ENCODE measurements around the gene TP53I11. TPM values are rescaled to one million over a fixed set of nuclear protein-coding genes. Genes with fewer than 3 reads are reported as not detected.
A peak's percentile ranks its signal among the peaks of the same experiment; 100 is the strongest.

Gene TP53I11
- total RNA-seq, 1 donor from 2014 or later: 39.4 TPM

GRCh38 chr11:44955015-44955738, 4.5 kb upstream of the TP53I11 start:
- Histone ChIP-seq H3K4me1 (peaks cover 53% of the 10 kb centered on the region), H3K4me3 (no peak overlapping the region), H3K27me3 (ENCODE audit: low read depth) (no peaks in the 10 kb centered on the region), H3K9me3 (replicated peaks) (no peaks in the 10 kb centered on the region), H3K36me3 (no peaks in the 10 kb centered on the region), H3K27ac (replicated peaks) (peak overlapping the region; percentile 21)
- DNase-seq: peak; percentile 59
- TF ChIP-seq CTCF (IDR thresholded peaks at IDR 0.05; ENCODE audit: borderline replicate concordance): no peak
- intact Hi-C loops (cut with micrococcal nuclease): loop anchor here (10.0 kb wide), 1 partner anchor 70 kb away; no protein-coding TSS in a partner anchor

GRCh38 chr11:44954051-44954906, 3.6 kb upstream of the TP53I11 start:
- intact Hi-C loops (cut with micrococcal nuclease): loop anchor here (10.0 kb wide), 1 partner anchor 71 kb away; no protein-coding TSS in a partner anchor
- peak overlapping the region; percentile 21 for H3K27ac ChIP-seq (replicated peaks)
- no peak for TF ChIP-seq CTCF (IDR thresholded peaks at IDR 0.05; ENCODE audit: borderline replicate concordance)
- no peak for DNase-seq
- peaks cover 61% of the 10 kb centered on the region for H3K4me1 ChIP-seq
- no peaks in the 10 kb centered on the region for H3K36me3 ChIP-seq
- no peaks in the 10 kb centered on the region for H3K9me3 ChIP-seq (replicated peaks)
- no peaks in the 10 kb centered on the region for H3K27me3 ChIP-seq (ENCODE audit: low read depth)
- H3K4me3 ChIP-seq: no peak overlapping the region

GRCh38 chr11:44952500-44953260, 2.0 kb upstream of the TP53I11 start:
- intact Hi-C loops (cut with micrococcal nuclease): loop anchor here (10.0 kb wide), 1 partner anchor 72 kb away; no protein-coding TSS in a partner anchor
- no peak for DNase-seq
- peaks cover 77% of the 10 kb centered on the region for H3K4me1 ChIP-seq
- no peaks in the 10 kb centered on the region for H3K36me3 ChIP-seq
- H3K27me3 ChIP-seq (ENCODE audit: low read depth): no peaks in the 10 kb centered on the region
- H3K4me3 ChIP-seq: no peak overlapping the region
- H3K27ac ChIP-seq (replicated peaks): no peak overlapping the region
- TF ChIP-seq CTCF (IDR thresholded peaks at IDR 0.05; ENCODE audit: borderline replicate concordance): no peak
- H3K9me3 ChIP-seq (replicated peaks): no peaks in the 10 kb centered on the region

GRCh38 chr11:44952082-44952481, 1.4 kb upstream of the TP53I11 start:
- Histone ChIP-seq H3K27me3 (ENCODE audit: low read depth) (no peaks in the 10 kb centered on the region), H3K36me3 (no peaks in the 10 kb centered on the region), H3K4me3 (no peak overlapping the region), H3K4me1 (peaks cover 81% of the 10 kb centered on the region), H3K27ac (replicated peaks) (no peak overlapping the region), H3K9me3 (replicated peaks) (no peaks in the 10 kb centered on the region)
- intact Hi-C loops (cut with micrococcal nuclease): loop anchor here (10.0 kb wide), 1 partner anchor 73 kb away; no protein-coding TSS in a partner anchor
- DNase-seq: no peak
- no peak for TF ChIP-seq CTCF (IDR thresholded peaks at IDR 0.05; ENCODE audit: borderline replicate concordance)

- Histone ChIP-seq H3K9me3 (replicated peaks) (no peaks in the 10 kb centered on the region), H3K27me3 (ENCODE audit: low read depth) (no peaks in the 10 kb centered on the region), H3K36me3 (no peaks in the 10 kb centered on the region), H3K4me3 (peak overlapping the region; percentile 99), H3K27ac (replicated peaks) (peak overlapping the region; percentile 89), H3K4me1 (peaks cover 82% of the 10 kb centered on the region)
- no peak for DNase-seq
- intact Hi-C loops (cut with micrococcal nuclease): loop anchor here (10.0 kb wide), 1 partner anchor 75 kb away; no protein-coding TSS in a partner anchor
- no peak for TF ChIP-seq CTCF (IDR thresholded peaks at IDR 0.05; ENCODE audit: borderline replicate concordance)
These were observed 555 bp downstream of the TP53I11 start for GRCh38 chr11:44950031-44950624.
